HepG2 (cell line): Measurements from ENCODE around the gene CROCC. TPM values are rescaled to one million over a fixed set of nuclear protein-coding genes. Genes with fewer than 3 reads are reported as not detected.
A peak's percentile ranks its signal among the peaks of the same experiment; 100 is the strongest.

Experiments
- ATAC-seq: fragments of 200-7000 bp; cut with Tn5 transposase; 3 replicates; pipeline ENCODE4 v1.9.1; 2020; ENCODE audit warnings: mild to moderate bottlenecking, moderate library complexity
- BruUV-seq: library from RNA; stranded (reverse); fragments of 400-500 nt; replicated peaks from 2 replicates; lab custom pipeline; 2021; lab: Mats Ljungman, UMichigan
- CTCF ChIA-PET: fragments of 300-600 bp; formaldehyde crosslinking; extraction: SDS; loops from one replicate; lab custom pipeline; 2021; ENCODE audit warnings: low total read pairs, inconsistent platforms, low intra/inter-chr PET ratio; lab: Yijun Ruan, JAX
- POLR2A ChIA-PET: fragments of 350-600 bp; sonication (Branson Sonifier 250); formaldehyde crosslinking; loops from one replicate; lab custom pipeline; 2020; ENCODE audit warnings: antibody characterized with exemption, inconsistent platforms; lab: Yijun Ruan, JAX
- DNase-seq: peaks from one replicate; pipeline ENCODE4 v3.0.0-alpha.2; 2015; ENCODE audit warnings: low spot score
- FAIRE-seq: peaks from 3 replicates; lab custom pipeline; 2011; peaks lifted over from hg19 to GRCh38; lab: Jason Lieb, UNC
- H2AFZ ChIP-seq: one replicate; pipeline ENCODE4 v1.6.1; 2011; ENCODE audit warnings: low read length, inconsistent platforms
- H3K27ac ChIP-seq: fragments of 300-600 bp; 3 replicates; pipeline ENCODE4 v1.8.0; 2011; ENCODE audit warnings: mixed run types, mild to moderate bottlenecking, mixed read lengths, low read length, inconsistent platforms; ENCODE audit not compliant: insufficient read depth; ENCODE audit errors: extremely low read length
- H3K27me3 ChIP-seq, 2 experiments: fragments of 200-600 bp in 1 of 2; 2 replicates in 1 of 2; 3 replicates in 1 of 2; pipeline versions ENCODE4 v1.6.0 to v1.8.0; 2011; ENCODE audit warnings: low read length in 2 of 2, mild to moderate bottlenecking in 2 of 2, moderate library complexity in 2 of 2, inconsistent platforms in 1 of 2; ENCODE audit not compliant: insufficient read depth in 2 of 2, control insufficient read depth in 1 of 2
- H3K36me3 ChIP-seq, 2 experiments: fragments of 200-600 bp in 1 of 2; replicated peaks in 1 of 2; 2 replicates in 1 of 2; 3 replicates in 1 of 2; pipeline versions ENCODE4 v1.5.1 to v1.8.0; 2011; ENCODE audit warnings: low read length in 2 of 2, inconsistent platforms in 1 of 2; ENCODE audit not compliant: insufficient read depth in 2 of 2, control insufficient read depth in 1 of 2
- H3K4me1 ChIP-seq: 2 replicates; pipeline ENCODE4 v1.5.1; 2012; ENCODE audit warnings: low read length, inconsistent platforms; ENCODE audit not compliant: insufficient read depth
- H3K4me2 ChIP-seq: 2 replicates; pipeline ENCODE4 v1.6.0; 2011; ENCODE audit warnings: low read depth, low read length, inconsistent platforms
- H3K4me3 ChIP-seq, 3 experiments: fragments of 200-600 bp in 1 of 3; sonication (generic), shearing (Covaris generic) in 1 of 3; replicated peaks in 1 of 3; 2 replicates each; pipeline ENCODE4 v1.5.1; 2011 to 2016; ENCODE audit warnings: low read length in 3 of 3, inconsistent platforms in 2 of 3, low read depth in 2 of 3, mild to moderate bottlenecking in 2 of 3, control low read depth in 1 of 3, mixed read lengths in 1 of 3; ENCODE audit not compliant: insufficient read depth in 1 of 3
- H3K79me2 ChIP-seq: one replicate; pipeline ENCODE4 v1.6.1; 2011; ENCODE audit warnings: low read length, inconsistent platforms; ENCODE audit not compliant: insufficient read depth
- H3K9ac ChIP-seq: 2 replicates; pipeline ENCODE4 v1.6.0; 2011; ENCODE audit warnings: mild to moderate bottlenecking, low read depth, low read length, inconsistent platforms; ENCODE audit not compliant: insufficient read depth
- H3K9me3 ChIP-seq: 2 replicates; pipeline ENCODE4 v1.5.1; 2012; ENCODE audit warnings: mild to moderate bottlenecking, low read length
- H4K20me1 ChIP-seq: 2 replicates; pipeline ENCODE4 v1.6.0; 2011; ENCODE audit warnings: inconsistent platforms, mild to moderate bottlenecking, low read length, moderate library complexity; ENCODE audit not compliant: insufficient read depth
- CENPBD1 ChIP-seq: sonication (generic); formaldehyde crosslinking; IDR thresholded peaks from 2 replicates; pipeline ENCODE4 v1.8.0; 2022; ENCODE audit warnings: missing genetic modification reagents, low read depth, mild to moderate bottlenecking, borderline replicate concordance
- DDIT3 ChIP-seq: sonication (generic); formaldehyde crosslinking; IDR thresholded peaks from 2 replicates; pipeline ENCODE4 v1.4.0; 2020; ENCODE audit warnings: mild to moderate bottlenecking, missing genetic modification reagents
- GFI1 ChIP-seq: sonication (generic); formaldehyde crosslinking; IDR thresholded peaks from 2 replicates; pipeline ENCODE4 v1.5.0; 2020; ENCODE audit warnings: missing genetic modification reagents, mild to moderate bottlenecking, borderline replicate concordance
- RNF2 ChIP-seq: fragments of 450-650 bp; conservative IDR thresholded peaks from 2 replicates; pipeline ENCODE4 v1.6.1; 2016; ENCODE audit warnings: low read depth
- YY1 ChIP-seq: IDR thresholded peaks from 2 replicates; pipeline ENCODE4 v1.6.1; 2011; ENCODE audit warnings: low read length, low read depth, moderate library complexity, mild to moderate bottlenecking; ENCODE audit not compliant: insufficient read depth, insufficient replicate concordance
- ZNF629 ChIP-seq: sonication (generic); formaldehyde crosslinking; conservative IDR thresholded peaks from 2 replicates; pipeline ENCODE4 v1.5.0; 2020; ENCODE audit warnings: missing genetic modification reagents
- ZNF775 ChIP-seq: sonication (generic); formaldehyde crosslinking; IDR thresholded peaks from 2 replicates; pipeline ENCODE4 v1.4.0; 2020; ENCODE audit warnings: missing genetic modification reagents, mild to moderate bottlenecking, moderate library complexity, borderline replicate concordance
- ZNF792 ChIP-seq: IDR thresholded peaks from 2 replicates; pipeline ENCODE4 v1.6.1; 2016
- WGBS: methylation state at CpG from one replicate; pipeline ENCODE4 v1.1.6; 2017; ENCODE audit warnings: low lambda C conversion rate; 5-methylcytosine and 5-hydroxymethylcytosine counted together
- in situ Hi-C: cut with HindIII; loops from 2 replicates; pipeline ENCODE4 v1.10.0; 2017; ENCODE audit warnings: low pct_unique_long_range_greater_than_20kb; ENCODE audit not compliant: extremely low pct_ligation_motif_present
- intact Hi-C: fragments of 100-400 bp; cut with micrococcal nuclease; formaldehyde crosslinking; loops from one replicate; pipeline ENCODE4 v1.10.0; 2022; ENCODE audit not compliant: unreplicated experiment
- polyA plus RNA-seq, 8 experiments: library from polyadenylated mRNA; depleted of rRNA in 3 of 8; stranded (reverse) in 7 of 8; unstranded in 1 of 8; fragments of >200 nt; fragmentation: Illumina TruSeq in 4 of 8; extraction: Trizol in 4 of 8; gene quantifications; 2 replicates each; pipeline versions ENCODE4 v1.2.1 to v1.2.3, GENCODE V29; 2011 to 2016; ENCODE audit warnings: low read depth in 4 of 8, missing spikeins in 1 of 8, mixed read lengths in 1 of 8; ENCODE audit not compliant: insufficient read depth in 1 of 8
- total RNA-seq, 5 experiments: library from RNA; depleted of rRNA; stranded (reverse); fragments of >200 nt; fragmentation: Illumina TruSeq; extraction: Trizol; gene quantifications; 2 replicates each; pipeline ENCODE4 v1.2.3, GENCODE V29; 2016; ENCODE audit warnings: low read depth in 1 of 5

The CROCC gene
- total and polyA plus RNA-seq, 2 of the 13 experiments (the other 11 are each of a cell fraction or from before 2014, with no cell fraction given), result 7.8 to 15.5 TPM

- Histone ChIP-seq H3K4me1 (no peaks in the 10 kb centered on the region), H3K27ac (no peak overlapping the region), H3K79me2 (no peaks in the 10 kb centered on the region), H4K20me1 (no peaks in the 10 kb centered on the region), H3K4me3 (no peak overlapping the region), H3K9ac (no peak overlapping the region), H2AFZ (no peak overlapping the region), H3K9me3 (no peaks in the 10 kb centered on the region), H3K36me3 (peaks cover 8 to 22% of the 10 kb centered on the region in 2 experiments; a peak in 3 of 5 replicates), H3K27me3 (no peaks in the 10 kb centered on the region), H3K4me2 (no peak overlapping the region)
- no peak for DNase-seq
- no peak for ATAC-seq
- intact Hi-C loops (no loop called here), in situ Hi-C loops (no loop called here)
- TF ChIP-seq ZNF629 (peak; percentile 87), ZNF792 (CRISPR knock-in tag) (no peak), ZNF775 (no peak), YY1 (no peak), GFI1 (CRISPR knock-in tag) (no peak), RNF2 (no peak), DDIT3 (CRISPR knock-in tag) (no peak), CENPBD1 (CRISPR knock-in tag) (no peak)
- CTCF ChIA-PET, result no interaction called here
- WGBS, result 90% methylated on average over 2 of the region's 4 CpGs
- POLR2A ChIA-PET, result no interaction called here
- no TSS peak for BruUV-seq
- no peak for FAIRE-seq
These were observed 80.8 kb downstream of the CROCC start for GRCh38 chr1:17002524-17002902.
